ENCODE results near the gene ITGA11.
A peak's percentile ranks its signal among the peaks of the same experiment; 100 is the strongest.

Gene ITGA11

DNA sequence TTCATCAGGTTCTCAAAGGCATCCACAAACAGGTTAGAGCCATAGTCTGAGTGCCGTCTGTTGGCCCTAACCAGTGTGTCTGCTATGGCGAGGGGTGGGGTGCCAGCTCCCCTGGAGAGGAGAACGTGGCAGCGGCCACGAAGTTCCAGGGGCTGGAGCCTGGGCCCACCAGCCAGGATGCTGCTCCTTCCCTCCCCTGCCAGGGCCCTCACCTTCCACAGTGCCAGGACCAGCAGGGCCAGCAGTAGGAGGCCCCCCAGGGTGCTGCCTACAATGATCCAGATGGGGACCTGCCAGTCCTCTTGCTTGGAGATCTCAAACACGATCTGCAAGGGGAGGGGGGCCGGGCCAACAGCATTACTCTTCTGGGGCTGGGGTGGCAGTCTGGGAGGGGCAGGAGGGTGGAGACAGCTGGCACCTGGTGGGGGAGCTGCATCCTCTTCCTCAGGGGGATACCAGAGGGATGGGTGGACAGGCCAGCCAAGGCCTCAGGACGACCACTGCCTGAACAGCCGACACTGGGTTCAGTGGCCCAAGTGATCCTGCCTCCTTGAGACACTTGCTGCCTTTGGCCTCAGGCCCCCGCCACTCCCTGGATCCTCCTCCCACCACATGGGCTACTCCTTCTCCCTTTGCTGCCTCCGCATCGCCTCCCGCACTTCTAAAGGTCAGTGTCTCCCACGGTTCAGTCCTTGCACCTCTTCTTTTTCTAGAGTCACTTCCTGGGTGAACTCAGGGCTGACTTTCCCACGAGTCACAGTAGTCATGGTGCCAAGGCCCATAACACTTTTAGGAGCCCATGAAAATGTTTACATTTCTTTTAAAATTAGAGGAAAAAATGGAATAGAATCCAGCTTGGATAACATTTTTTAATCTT is 128.2 kb downstream of the ITGA11 start:
- DNase-seq: no peak

DNA sequence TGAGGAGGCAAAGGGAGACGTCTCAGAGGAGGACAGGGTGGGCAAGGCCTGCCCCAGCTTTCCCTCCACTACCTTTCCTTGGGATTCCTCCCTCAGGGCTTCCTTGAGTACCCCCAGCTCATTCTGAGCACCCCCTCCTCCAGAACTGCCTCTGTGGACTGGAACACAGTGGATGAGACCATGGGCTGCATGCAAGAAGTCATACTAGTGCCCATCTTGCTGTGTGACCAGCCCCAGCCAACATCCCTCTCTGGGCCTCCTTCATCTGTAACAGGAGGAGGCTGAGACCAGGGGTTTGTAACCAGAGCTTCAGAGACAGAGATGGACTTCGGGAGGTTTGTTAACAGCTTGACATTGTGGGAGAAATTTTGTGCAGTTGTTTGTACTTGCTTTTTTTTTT is 128.8 kb downstream of the ITGA11 start:
- DNase-seq: no peak

DNA sequence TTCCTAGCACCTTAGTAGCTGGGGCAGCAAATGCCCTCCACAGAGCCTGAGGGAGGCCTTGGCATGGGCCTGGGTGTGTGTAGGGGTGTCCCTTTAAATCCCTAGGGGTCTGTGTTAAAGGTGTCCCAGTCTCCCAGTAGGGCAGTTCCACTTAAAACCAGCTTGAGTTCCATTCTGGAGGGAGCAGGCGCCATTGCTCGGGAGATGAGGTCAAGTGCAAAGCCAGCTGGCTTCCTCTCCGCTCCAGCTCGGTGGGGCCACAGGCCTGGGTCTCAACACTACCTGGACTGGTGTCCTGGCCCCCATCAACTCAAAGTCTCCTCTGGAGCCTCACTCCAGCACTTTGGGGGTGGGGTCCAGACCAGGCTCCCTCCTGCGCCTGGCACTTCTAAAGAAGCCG is 129.2 kb downstream of the ITGA11 start:
- no peak for DNase-seq

DNA sequence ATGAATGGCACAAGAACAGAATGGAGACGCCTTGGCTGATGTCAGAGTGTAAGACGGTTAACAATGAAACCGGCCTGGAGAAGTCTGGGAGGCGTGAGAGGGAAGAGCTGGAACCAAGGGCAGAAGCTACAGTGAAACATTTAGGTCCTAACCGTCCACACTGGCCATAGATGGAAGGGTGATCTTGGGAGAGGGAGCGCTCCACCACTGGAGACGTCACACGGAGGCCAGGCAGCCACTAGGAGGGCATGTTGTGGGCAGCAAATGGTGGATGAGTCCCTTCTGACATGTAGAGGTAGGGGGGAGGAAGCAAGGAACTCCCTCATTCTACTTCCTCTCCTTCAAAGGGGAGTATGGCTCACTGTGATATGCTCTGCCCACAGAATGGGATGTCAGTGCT is 130.7 kb downstream of the ITGA11 start:
- no peak for DNase-seq

DNA sequence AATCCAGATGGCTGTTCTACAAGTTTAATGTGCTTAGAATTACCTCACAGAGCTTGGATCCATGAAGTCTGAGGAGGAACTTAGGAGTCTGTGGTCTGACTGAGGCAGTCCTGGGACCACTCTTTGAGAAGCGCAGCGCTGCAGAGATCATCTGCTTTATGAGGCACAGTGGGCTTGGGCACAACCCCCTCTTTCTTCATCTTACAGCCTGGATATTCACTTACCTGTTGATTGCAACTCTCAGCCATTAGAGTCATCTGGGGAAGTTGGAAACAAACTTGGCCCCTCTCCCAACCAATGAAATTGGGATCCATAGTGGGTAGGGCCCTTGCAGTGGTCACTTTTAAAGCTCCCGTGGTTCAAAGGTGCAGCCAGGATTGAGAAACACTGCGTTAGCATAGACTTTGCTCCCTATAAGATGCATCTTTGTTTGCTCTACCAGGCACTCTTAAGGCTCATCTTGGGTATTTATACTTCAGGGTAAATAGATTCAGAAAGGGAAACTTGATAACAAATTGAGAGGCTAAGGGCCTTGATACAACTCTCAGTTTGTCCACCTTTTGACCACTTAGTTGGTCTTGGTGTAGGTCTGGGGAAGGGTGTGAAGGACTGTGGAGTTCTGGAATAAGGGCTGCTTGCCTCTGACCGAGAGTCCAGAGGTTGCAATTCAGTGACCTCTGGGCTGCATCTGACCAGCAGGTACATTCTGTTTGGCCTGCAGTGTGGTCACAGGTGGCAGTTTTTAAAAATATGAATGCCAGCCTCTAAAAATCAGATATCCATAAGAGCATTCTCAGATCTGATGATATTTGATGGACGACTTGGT is 131.6 kb downstream of the ITGA11 start:
- no peak for DNase-seq

DNA sequence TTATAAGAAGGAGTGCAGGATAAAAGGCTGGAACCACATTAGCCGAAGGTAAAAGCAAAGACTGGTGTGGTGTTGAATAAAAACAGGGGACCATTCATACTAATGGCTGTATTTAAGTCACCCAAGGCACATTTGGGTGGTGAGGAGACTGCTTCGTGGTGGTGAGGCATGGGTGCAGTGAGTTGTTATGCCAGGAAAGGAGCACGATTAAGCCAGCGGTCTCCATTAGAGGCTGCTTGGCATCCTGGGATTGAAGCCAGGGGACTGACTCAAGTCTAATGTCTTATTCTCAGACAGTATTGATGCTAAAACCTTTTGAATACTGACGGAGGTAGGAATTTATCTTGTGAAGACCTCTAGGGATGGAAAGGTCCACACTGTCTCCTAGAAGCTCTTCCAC is 132.5 kb downstream of the ITGA11 start:
- no peak for DNase-seq

DNA sequence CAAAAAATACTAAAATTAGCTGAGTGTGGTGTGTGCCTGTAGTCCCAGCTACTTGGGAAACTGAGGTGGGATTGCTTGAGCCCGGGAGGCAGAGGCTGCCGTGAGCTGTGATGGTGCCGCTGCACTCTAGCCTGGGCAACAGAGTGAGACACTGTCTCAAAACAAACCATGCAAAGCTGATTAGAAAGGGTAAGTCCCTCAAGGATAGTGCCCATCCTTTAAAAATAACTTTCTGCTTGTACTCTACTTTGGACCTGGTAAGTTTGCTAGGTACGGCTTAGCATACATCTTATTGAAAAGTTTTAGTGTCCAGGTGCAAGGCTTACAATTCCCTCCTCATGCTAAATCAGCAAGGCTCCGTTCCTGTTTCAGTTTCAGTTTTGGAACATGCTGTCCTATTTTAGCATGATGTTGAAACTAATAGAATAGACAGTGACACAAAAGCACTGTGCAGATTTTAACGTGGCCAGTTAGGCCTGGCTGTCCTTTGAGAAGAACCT is 133.0 kb downstream of the ITGA11 start:
- peak; percentile 32 for DNase-seq

DNA sequence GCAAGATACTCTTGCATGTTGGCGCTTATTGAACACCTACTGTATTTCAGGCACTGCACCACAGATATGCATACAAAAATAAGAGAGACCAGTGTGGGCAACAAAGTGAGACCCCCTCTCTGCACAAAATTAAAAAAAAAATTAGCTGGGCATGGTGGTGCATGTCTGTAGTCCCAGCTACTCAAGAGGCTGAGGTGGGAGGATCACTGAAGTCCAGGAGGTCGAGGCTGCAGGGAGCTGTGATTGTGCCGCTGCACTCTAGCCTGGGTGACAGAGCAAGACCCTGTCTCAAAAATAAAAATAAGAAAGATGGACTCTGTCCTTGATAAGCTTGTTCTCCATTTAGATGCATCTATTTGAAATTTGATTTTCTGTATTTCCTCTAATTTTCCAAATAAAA is 133.6 kb downstream of the ITGA11 start:
- DNase-seq: no peak

DNA sequence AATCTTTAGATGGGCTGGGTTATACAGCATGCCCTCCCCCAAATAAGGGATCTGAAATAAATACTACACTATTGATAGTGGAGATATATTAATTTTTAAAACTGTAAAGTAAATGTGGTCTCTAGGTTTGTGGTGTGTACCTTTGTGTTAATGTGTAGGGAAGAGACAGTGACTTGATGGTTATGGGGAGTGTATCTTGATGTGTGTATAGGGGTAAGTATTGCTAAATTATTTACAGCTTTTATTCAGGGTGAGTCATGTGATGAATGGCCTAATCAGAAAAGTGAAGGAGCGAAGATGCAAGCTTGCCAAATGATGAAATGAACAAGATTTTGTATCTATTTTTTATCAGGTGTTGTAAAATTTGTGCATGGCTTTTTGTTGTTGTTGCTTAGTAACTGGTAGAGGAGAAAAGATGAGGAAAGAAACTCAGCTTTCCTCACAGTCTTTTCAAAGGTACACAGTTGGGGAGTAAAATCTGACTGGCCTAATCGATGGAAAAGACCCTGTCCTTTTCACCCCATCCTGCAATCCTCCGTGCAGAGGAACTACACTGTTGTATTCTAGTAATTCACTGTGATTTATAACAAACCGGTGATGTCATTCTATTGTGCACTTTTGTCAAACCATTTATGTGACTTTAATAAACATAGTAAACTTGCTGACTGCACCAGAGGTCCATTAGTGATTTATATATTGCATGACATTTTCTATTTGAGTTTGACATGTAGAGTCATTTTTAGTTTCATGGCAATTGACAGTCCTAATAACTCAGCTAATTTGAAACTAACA is 136.8 kb downstream of the ITGA11 start:
- no peak for DNase-seq

DNA sequence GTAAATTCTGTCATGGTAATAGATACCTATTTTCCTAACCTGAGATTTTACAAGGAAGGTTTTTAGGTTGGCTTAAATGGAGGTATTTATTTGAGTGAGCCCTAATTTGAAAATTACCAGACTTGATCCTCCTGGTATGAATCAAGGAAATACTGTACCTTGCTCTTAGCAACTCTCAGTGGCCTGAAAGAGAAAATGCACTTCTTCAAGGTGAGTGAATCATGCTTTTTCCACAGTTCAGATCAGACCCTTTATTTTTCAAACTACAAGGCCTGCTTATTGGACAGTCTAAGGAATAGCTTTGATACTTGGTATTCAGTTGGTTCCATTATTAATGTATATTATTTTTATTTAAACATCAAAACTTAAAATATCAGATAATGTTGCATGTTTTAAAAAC is 139.0 kb downstream of the ITGA11 start:
- no peak for DNase-seq

DNA sequence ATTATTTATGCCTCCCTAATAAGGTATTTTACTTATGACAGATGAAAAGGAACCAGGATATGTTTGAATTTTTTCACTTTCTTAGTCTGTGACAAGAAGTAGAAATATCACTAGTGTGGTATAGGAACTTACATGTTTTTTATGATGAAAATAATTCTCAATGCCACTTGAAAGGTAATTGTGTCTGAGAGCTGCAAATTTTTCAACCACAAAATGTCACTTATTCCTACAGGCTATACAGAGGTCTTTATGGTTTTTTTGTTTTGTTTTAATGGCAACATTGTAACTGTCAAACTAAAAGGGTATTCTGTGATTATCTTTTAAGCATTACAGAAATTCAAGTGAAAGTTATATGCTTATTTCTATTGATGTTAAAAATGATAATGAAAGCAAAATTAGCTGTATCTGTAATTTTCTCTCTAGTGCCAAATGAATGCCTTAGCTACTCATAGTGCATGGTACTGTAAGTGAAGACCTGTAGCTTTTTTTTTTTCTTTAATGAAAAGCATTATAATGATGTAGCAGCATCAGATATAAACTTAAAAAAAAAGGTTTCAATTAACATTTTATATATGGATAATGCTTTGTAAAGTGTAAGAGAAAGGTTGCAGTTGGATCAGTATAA is 139.7 kb downstream of the ITGA11 start:
- DNase-seq: no peak

DNA sequence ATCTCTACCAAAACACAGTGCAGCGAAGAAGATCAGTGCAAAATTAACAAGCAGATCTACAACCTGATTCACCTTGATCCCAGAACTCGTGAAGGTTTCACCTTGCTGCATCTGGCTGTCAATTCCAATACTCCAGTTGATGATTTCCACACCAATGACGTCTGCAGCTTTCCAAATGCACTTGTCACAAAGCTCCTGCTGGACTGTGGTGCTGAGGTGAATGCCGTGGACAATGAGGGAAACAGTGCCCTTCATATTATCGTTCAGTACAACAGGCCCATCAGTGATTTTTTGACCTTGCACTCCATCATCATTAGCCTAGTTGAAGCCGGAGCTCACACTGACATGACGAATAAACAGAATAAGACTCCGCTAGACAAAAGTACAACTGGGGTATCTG is 141.2 kb downstream of the ITGA11 start:
- no peak for DNase-seq

DNA sequence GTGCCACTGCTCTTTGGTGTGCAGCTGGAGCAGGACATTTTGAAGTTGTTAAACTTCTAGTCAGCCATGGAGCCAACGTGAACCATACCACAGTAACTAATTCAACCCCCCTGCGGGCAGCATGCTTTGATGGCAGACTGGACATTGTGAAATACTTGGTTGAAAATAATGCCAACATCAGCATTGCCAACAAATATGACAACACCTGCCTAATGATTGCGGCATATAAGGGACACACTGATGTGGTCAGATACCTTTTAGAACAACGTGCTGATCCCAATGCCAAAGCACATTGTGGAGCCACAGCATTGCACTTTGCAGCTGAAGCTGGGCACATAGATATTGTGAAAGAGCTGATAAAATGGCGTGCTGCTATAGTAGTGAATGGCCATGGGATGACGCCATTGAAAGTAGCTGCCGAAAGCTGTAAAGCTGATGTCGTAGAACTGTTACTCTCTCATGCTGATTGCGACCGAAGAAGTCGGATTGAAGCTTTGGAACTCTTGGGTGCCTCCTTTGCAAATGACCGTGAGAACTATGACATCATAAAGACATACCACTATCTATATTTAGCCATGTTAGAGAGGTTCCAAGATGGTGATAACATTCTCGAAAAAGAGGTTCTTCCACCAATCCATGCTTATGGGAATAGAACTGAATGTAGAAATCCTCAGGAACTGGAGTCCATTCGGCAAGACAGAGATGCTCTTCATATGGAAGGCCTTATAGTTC is 142.2 kb downstream of the ITGA11 start:
- no peak for DNase-seq

DNA sequence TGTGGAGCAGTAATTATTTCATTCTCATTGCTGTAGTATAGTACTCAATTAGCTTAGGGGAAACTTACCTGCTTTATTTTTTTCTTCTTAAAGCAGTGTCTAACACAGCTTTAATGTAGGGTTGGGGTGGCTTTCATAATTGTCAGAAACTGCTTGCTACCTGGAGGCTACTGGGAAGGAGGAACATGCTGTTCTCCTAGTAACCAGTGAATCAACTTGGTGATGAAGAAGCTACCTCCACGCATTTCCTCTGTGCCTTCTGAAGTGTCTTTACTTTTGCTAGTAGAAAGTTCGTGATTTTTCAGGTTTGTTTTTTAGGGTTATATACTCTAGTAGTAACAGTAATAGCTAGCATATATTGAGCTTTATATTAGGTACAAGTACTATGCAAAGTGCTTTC is 142.9 kb downstream of the ITGA11 start:
- DNase-seq: no peak

DNA sequence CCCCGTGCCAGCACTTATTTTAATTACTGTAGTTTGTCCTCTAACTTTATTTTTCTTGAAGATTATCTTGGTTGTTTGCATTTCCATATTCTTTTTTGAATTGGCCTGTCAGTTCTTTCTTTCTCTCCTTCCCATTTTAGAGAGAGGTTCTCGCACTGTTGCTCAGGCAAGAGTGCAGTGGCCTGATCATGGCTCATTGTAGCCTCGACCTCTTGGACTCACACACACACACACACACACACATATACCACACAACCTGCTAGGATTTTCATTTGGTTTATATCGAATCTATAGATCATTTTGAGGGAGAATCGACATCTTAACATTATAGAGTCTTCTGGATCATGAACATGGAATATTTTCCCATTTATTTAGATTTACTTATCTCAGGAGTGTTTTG is 145.7 kb downstream of the ITGA11 start:
- DNase-seq: no peak

DNA sequence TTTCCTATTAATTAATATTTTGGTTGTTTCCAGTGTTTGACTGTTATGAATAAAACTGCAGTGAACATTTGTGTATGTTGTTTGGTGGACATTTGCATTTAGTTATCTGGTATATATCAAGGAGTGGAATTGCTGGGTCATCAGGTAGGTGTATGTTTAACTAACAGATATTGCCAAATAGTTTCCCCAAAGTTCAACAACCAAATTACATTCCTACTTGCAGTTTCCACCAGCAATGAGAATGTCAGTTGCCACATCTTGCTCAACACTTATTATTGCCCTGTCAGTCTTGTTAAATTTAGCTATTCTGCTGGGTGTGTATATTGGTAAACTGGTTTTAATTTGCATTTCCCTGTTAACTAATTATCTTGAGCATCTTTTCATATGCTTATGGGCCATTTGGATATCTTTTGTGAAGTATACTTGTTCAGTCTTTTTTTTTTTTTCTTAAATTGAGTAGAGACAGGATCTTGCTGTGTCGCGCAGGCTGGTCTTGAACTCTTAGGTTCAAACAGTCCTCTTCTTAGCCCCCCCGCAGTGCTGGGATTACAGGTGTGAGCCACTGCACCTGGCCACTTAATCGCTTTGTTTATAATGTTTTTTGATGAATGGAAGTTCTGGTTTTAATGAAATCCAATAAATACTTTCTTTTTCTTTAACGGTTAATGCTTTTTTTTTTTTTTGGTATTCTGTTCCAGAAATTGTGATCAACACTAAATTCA is 146.5 kb downstream of the ITGA11 start:
- no peak for DNase-seq

DNA sequence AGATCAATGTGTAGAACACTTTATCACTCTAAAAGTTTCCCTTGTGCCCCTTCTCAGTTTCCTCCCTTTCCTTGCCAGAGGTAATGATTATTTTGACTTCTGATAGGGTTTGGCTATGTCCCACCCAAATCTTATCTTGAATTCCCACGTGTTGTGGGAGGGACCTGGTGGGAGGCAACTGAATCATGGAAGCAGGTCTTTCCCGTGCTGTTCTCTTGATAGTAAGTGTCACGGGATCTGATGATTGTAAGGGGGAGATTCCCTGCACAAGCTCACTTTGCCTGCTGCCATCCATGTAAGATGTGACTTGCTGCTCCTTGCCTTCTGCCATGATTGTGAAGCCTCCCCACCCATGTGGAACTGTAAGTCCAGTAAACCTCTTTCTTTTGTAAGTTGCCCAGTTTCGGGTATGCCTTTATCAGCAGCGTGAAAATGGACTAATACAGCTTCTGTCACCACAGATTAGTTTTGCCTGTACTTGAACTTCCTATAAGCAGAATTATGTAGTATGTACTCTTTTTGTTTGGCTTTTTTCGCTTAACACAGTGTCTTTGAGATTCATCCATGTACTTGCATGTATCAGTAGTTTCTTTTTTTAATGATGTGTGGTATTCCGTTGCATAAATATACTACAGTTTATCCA is 147.2 kb downstream of the ITGA11 start:
- no peak for DNase-seq

DNA sequence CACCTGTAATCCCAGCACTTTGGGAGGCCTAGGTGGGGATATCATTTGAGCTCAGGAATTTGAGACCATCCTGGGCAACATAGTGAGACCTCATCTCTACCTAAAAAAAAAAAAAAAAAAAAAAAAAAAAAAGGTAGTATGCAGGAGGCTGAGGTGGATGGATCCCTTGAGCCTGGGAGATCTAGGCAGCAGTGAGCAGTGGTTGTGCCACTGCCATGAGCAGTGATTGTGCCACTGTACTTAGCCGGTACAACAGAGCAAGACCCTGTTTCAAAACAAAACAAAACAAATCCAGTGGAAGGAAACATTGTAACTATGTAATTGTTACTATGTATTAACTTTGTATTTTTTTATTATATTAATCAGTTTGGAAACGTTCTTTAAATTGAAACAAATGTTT is 148.6 kb downstream of the ITGA11 start:
- DNase-seq: no peak

DNA sequence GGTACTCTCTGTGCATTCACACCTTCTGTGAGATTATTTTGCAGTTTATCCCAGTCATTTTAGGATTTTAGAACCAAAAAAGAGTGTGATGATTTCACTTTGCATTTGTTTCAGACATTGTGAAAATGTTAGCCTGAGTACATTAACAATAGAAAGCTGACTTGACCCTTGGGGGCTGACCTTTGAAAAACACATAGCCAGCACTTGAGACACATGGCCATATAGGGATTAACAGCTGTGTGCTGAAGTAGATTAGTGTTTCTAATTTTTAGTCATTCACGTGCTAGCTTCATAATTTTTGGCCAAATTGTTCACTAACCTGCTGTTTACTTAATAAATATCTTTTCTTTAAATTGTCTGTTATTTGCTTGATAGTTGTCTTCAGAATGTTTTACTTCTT is 151.0 kb downstream of the ITGA11 start:
- DNase-seq: no peak

Data from CD4-positive, alpha-beta T cell treated with Interleukin-6 for 4 hours (primary cell).